Body of pancreas (tissue), 4 donors: ENCODE data around the gene CTNNA2. TPM values are rescaled to one million over a fixed set of nuclear protein-coding genes. Genes with fewer than 3 reads are reported as not detected.

ENCODE experiments used
- ATAC-seq: fragments of 150-250 bp; one replicate; pipeline ENCODE4 v1.9.1; 2016
- DNase-seq, 4 donors: peaks; one replicate each; pipeline ENCODE4 v3.0.0-alpha.2; 2019
- H3K27ac ChIP-seq, 4 donors: fragments of 200-600 bp; sonication (generic); 1 replicate in 3 of 4; 2 replicates in 1 of 4; pipeline versions ENCODE4 v1.5.1 to v1.6.1; 2016 to 2019; ENCODE audit warnings: mild to moderate bottlenecking in 1 of 4, mixed read lengths in 1 of 4, moderate library complexity in 1 of 4
- H3K27me3 ChIP-seq, 2 donors: fragments of 200-600 bp; sonication (generic); one replicate each; pipeline ENCODE4 v1.6.0; 2016; ENCODE audit warnings: mild to moderate bottlenecking in 1 of 2
- H3K36me3 ChIP-seq, 2 donors: fragments of 200-600 bp; sonication (generic); replicated peaks in 1 of 2; 2 replicates each; pipeline ENCODE4 v1.5.1; 2016; ENCODE audit warnings: low read depth in 2 of 2; ENCODE audit not compliant: insufficient read depth in 1 of 2
- H3K4me1 ChIP-seq: fragments of 200-600 bp; sonication (generic); one replicate; pipeline ENCODE4 v1.6.0; 2016
- H3K4me3 ChIP-seq, 2 donors: fragments of 200-600 bp; sonication (generic); 1 replicate in 1 of 2; 2 replicates in 1 of 2; pipeline ENCODE4 v1.5.1; 2016 to 2019
- H3K9me3 ChIP-seq, 3 donors: fragments of 200-600 bp; sonication (generic); 1 replicate in 2 of 3; 2 replicates in 1 of 3; pipeline ENCODE4 v1.5.1; 2016
- POLR2A ChIP-seq, 3 donors: fragments of 450-650 bp; IDR thresholded peaks; one replicate each; pipeline ENCODE4 v1.6.1; 2016; ENCODE audit warnings: antibody characterized with exemption in 3 of 3, mild to moderate bottlenecking in 2 of 3
- WGBS, 2 donors: methylation state at CpG; one replicate each; pipeline ENCODE4 v1.1.5; 2017; 5-methylcytosine and 5-hydroxymethylcytosine counted together
- intact Hi-C: fragments of 100-400 bp; cut with DNase I; formaldehyde crosslinking; loops from one replicate; pipeline ENCODE4 v1.15.1; 2023
- total RNA-seq, 2 donors: library from RNA; depleted of rRNA; stranded (reverse); fragments of >200 nt; gene quantifications; one replicate each; pipeline ENCODE4 v1.1.0, GENCODE V29; 2016
- TF ChIP-seq, protein P1 (sequence below), 7 experiments: fragments of 450-650 bp in 4 of 7; fragments of 200-600 bp in 3 of 7; sonication (generic) in 3 of 7; IDR thresholded peaks; one replicate each; pipeline ENCODE4 v1.5.1; 2016 to 2019; ENCODE audit warnings: antibody characterized with exemption in 7 of 7

Gene CTNNA2
- total RNA-seq, 2 donors from 2014 or later, result 0.52 to 29.3 TPM

DNA sequence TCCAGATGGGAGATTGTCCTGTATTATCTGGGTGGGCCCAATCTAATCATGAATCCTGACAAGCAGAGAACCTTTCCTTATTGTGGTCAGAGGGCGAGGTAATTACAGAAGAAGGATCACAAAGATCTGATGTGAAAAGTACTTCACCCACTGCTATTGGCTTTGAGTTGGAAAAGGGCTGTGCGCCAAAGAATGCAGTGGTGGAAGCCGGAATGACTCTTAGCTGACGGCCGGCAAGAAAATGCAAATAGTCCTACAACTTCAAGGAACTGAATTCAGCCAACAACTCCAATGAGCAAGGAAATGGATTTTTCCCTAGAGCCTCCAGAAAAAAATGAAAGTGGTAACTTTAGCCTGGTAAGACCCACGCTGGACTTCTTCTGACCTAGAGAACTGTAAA, 67.3 kb downstream of the CTNNA2 start:
- H3K36me3 ChIP-seq, result no peaks in the 10 kb centered on the region
- H3K27me3 ChIP-seq, result no peaks in the 10 kb centered on the region
- no peak for ATAC-seq
- intact Hi-C loops, result no loop called here
- H3K9me3 ChIP-seq, result no peaks in the 10 kb centered on the region
- no peak for TF ChIP-seq POLR2A (IDR thresholded peaks at IDR 0.05)
- H3K4me3 ChIP-seq, result no peak overlapping the region
- H3K27ac ChIP-seq, result no peak overlapping the region
- DNase-seq, result no peak
- H3K4me1 ChIP-seq, result no peaks in the 10 kb centered on the region
- WGBS, 2 donors, result 64 to 75% methylated on average over 6 of the region's 6 CpGs

DNA sequence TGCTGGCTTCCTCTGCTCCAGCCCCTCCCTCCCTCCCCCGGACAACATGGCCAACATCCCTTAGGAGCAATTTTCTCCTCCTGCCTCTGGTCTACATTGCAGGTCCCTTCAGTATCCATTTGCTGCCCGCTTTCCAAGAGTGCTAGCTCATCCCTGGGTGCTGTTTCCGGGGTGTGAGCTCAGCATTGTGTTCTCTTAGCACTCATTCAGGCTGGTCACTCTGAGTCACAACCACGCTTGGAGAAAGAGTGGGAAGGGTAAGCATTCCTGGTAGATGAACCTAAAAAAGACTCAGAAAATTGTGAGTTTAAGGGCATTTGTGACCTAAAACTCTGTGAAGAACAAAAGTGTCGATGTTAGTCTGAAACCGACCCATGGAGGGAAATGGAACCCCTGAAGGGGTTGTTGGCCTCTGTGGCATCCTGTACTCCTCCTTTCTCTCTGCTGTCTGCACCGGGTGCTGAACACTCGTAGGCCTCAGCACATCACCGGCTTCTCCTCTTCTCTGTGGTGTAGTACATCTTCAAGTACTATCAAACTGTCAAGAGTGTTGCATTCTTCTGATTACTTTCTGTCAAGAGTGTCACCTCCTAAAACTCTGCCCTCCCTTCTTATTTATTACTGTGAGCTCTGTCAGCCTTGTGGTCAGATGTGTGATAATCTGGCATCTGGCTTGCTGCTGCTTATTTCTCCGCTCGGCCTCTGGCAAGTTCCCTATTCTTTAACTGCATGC, 73.0 kb downstream of the CTNNA2 start:
- no peak overlapping the region for H3K27ac ChIP-seq
- DNase-seq (no peak), ATAC-seq (no peak)
- H3K4me3 ChIP-seq, result no peak overlapping the region
- WGBS, 2 donors, result 68 to 72% methylated on average over 11 of the region's 11 CpGs
- H3K36me3 ChIP-seq, result no peaks in the 10 kb centered on the region
- H3K9me3 ChIP-seq, result no peaks in the 10 kb centered on the region
- no peaks in the 10 kb centered on the region for H3K27me3 ChIP-seq
- intact Hi-C loops, result no loop called here
- H3K4me1 ChIP-seq, result no peaks in the 10 kb centered on the region
- TF ChIP-seq, protein P1, sequence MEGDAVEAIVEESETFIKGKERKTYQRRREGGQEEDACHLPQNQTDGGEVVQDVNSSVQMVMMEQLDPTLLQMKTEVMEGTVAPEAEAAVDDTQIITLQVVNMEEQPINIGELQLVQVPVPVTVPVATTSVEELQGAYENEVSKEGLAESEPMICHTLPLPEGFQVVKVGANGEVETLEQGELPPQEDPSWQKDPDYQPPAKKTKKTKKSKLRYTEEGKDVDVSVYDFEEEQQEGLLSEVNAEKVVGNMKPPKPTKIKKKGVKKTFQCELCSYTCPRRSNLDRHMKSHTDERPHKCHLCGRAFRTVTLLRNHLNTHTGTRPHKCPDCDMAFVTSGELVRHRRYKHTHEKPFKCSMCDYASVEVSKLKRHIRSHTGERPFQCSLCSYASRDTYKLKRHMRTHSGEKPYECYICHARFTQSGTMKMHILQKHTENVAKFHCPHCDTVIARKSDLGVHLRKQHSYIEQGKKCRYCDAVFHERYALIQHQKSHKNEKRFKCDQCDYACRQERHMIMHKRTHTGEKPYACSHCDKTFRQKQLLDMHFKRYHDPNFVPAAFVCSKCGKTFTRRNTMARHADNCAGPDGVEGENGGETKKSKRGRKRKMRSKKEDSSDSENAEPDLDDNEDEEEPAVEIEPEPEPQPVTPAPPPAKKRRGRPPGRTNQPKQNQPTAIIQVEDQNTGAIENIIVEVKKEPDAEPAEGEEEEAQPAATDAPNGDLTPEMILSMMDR (IDR thresholded peaks at IDR 0.05), result no peak
- TF ChIP-seq POLR2A (IDR thresholded peaks at IDR 0.05), result no peak

DNA sequence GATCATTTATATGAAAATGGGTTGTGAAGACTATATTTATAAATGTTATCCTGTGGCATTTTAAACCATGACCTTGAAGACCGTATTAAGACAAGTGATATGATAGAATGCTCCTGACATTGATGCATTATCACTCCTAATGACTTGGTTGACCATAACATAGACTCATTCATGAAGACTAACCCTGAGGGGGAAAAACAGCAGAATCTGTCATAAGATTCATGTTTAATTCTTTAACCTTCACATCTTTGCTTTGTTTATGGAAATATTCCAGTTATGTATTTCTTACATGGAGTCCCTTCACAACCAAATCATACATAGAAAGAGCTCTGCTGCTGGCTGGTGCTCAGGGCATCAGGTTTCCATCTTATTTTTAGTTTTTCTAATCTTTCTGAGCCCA, 78.4 kb downstream of the CTNNA2 start:
- Histone ChIP-seq H3K9me3 (no peaks in the 10 kb centered on the region), H3K27me3 (no peaks in the 10 kb centered on the region), H3K36me3 (no peaks in the 10 kb centered on the region), H3K4me3 (no peak overlapping the region), H3K4me1 (no peaks in the 10 kb centered on the region), H3K27ac (no peak overlapping the region)
- no peak for ATAC-seq
- TF ChIP-seq, protein P1 (IDR thresholded peaks at IDR 0.05), result no peak
- TF ChIP-seq POLR2A (IDR thresholded peaks at IDR 0.05), result no peak
- 15 to 17% methylated on average over 1 of the region's 1 CpG for WGBS, 2 donors
- intact Hi-C loops, result no loop called here
- no peak for DNase-seq

DNA sequence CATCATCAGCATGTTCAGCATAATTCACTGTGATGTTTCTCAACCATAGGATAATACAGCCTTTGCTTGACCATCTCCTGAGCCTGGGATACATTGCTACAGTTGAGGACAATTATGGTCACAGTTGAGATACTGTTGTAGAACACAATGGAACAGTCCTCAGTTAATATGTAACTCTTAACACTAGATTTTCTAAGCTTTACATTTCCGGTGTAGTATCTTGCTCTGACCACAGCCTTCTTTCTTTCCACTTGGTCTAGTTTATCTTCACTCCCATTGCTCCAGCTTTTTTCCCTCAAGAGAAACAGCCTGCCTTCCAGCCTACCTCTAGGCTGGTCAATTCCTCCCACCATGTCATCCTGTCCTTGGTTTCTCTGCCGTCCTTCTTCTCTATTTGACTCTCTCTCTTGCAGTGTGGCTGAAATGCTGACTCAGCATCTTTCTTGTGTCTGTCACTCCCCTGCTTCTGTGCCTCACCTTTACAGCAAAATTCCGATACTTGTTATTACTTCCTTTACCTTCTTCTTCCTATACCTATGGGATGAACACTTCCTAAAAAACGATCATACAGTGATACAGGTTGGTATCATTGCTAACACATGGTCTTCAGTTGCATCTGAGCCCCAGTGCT, 80.5 kb downstream of the CTNNA2 start:
- H3K9me3 ChIP-seq, result no peaks in the 10 kb centered on the region
- no peak overlapping the region for H3K27ac ChIP-seq
- no peaks in the 10 kb centered on the region for H3K4me1 ChIP-seq
- intact Hi-C loops, result no loop called here
- no peaks in the 10 kb centered on the region for H3K27me3 ChIP-seq
- H3K4me3 ChIP-seq, result no peak overlapping the region
- 60 to 63% methylated on average over 4 of the region's 4 CpGs for WGBS, 2 donors
- no peak for TF ChIP-seq POLR2A (IDR thresholded peaks at IDR 0.05)
- TF ChIP-seq, protein P1 (IDR thresholded peaks at IDR 0.05), result no peak
- ATAC-seq (no peak), DNase-seq (no peak)
- no peaks in the 10 kb centered on the region for H3K36me3 ChIP-seq

DNA sequence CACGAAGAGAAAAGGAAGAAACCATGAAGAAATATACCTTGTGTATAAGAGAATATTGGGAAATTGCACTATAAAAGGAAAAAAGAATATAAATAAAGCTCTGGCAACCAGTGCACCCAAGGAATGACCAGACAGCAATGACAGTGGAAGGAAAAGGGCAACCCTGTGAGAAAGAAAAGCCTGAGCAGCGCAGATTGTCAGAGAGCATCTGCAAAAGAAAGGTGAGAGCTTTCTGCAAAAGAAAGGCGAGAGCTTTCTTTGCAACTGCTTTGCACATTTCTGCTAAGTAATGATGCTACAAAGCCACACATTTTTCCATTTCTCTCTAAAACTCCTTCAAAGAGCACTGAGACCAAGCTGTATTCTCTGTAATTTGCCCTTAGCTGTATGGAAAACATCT, 83.6 kb downstream of the CTNNA2 start:
- 48 to 55% methylated on average over 3 of the region's 3 CpGs for WGBS, 2 donors
- intact Hi-C loops, result no loop called here

More for the DNA sequence above, 83.6 kb downstream of the CTNNA2 start:
- H3K4me3 ChIP-seq, result no peak overlapping the region
- DNase-seq (no peak), ATAC-seq (no peak)
- H3K9me3 ChIP-seq, result no peaks in the 10 kb centered on the region
- H3K27ac ChIP-seq, result no peak overlapping the region
- no peaks in the 10 kb centered on the region for H3K27me3 ChIP-seq
- no peaks in the 10 kb centered on the region for H3K4me1 ChIP-seq
- TF ChIP-seq, protein P1 (IDR thresholded peaks at IDR 0.05), result no peak
- TF ChIP-seq POLR2A (IDR thresholded peaks at IDR 0.05), result no peak
- H3K36me3 ChIP-seq, result no peaks in the 10 kb centered on the region
